NCI-H2081 (cell line): Measurements from ENCODE around the gene GREB1.

Source experiments
- DNase-seq, 2 experiments: peaks; one replicate each; lab custom pipeline; 2025; lab: John Stamatoyannopoulos, UW

Gene GREB1

DNA sequence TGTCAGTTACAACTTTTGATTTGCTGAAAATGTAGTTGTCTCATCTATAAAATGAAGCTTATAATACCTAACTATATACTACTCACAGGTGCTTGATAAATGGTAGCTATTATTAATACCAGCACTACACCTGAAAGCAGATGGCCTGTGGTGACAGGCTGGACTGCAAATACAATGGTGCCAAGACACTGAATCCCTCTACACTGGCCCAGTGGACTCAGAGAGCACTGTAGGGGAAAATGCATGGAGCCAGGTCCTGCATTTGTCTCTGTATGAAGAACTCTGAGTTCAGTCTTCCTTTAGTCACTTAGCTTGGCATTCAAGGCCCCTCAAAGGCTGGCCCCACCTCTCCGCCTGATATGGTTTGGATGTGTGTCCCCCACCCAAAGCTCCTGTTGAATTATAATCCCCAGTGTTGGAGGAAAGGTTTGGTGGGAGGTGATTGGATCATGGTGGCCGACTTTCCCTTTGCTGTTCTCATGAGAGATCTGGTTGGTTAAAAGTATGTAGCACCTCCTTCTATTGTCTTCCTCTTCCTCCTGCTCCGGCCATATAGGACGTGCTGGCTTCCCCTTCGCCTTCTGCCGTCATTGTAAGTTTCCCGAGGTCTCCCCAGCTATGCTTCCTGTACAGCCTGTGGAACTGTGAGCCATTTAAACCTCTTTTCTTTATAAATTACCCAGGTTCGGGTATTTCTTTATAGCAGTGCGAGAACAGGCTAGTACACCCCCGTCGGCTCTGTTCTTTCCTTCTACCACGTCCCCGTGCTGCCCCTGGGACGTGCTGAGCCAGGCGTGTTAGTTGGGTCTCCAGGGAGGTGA, 147.3 kb downstream of the GREB1 start:
- no peak for DNase-seq

DNA sequence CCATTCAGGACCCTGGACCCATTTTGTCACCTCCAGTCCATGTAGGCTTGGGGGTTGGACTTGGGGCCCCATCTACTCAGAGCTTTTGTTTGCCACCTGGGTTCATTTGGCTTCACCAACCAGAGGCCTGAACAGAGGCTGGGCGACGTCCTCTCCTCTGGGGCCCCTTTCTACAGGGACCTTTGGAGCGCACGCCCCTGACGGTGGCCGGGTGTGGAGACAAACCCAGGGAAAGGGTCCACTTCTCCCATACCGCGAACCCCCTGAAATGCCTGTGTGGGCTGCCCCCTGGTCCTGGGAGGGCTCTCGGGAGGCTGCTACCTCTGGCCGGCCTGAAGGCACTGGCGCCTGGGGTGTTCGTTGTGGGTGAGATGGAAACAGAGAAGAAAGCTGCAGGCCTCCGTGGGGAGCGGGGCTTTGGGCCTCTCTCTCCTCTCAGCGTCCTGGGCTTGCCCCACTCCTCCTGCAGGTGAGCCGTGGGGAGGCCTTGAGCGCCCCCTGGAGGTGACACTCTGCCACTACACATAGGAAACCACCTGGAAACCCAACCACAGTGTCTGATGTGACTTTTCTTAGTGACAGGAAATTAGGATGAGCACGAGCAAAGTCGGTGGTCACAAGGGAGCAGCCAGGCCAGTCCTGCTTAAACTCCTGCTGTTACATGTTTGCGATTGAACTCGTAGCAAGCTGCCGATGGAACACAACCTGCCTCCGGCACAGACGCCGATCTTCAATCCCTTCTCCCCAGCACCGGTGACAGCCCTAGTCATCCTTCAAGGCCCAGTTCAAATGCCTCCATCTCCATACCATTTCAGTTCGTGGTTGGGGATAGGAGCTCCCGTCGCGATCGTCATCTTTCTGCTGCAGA, 148.1 kb downstream of the GREB1 start:
- DNase-seq: peak; percentile 19 to 48

DNA sequence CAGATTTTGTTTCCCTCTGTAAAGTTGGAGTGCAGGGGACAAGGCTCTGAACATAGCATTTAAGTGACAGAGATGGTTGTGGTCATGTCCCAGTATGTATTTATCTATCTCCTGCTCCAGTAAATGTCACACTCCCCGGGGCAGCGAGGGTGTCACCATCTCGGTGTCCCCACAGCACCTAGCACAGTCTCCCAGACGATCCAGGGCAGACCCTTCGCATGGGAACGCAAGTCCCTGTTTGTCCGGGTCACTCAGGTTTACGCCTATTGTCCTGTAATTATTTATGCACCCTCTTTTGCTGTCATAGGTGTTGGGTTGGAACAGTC, 148.7 kb downstream of the GREB1 start:
- no peak for DNase-seq

DNA sequence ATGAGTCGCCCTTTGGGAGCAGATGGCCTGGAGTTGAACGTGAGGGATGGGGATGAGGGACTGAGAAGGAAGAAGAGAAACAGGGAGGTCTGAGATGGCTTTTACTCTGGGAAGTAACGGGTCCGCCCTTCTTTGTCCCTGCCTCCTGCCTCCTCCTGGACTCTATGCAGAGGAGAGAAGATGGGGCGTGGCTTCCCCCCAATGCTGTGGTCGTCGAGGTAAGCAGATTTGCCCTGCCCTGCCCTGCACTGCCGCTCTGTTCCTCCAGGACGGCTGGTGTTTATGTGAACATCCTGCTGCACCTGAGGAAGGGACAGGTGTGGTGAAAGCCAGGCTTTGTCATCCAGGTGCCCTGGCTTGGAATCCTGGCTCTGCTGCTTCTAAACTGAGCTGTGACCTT, 149.6 kb downstream of the GREB1 start:
- DNase-seq: no peak

DNA sequence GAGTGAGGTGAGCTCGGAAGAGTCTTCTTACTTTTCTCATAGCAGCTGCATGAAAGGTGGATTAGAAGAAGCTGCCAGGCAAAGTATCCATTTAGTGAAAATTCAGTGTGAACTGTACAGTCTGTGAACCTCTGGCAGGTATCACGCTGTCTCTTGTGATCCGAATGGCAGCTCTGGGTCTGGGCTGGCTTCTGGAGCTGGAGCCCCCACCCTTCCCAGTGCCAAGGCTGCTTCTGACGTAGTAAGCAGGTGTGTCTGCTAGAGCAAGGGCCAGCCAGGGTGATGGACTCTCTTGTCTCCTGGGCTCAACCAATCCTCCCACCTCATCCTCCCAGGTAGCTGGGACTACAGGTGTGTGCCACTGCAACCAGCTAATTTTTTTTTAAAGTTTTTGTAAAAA, 150.1 kb downstream of the GREB1 start:
- DNase-seq: no peak

DNA sequence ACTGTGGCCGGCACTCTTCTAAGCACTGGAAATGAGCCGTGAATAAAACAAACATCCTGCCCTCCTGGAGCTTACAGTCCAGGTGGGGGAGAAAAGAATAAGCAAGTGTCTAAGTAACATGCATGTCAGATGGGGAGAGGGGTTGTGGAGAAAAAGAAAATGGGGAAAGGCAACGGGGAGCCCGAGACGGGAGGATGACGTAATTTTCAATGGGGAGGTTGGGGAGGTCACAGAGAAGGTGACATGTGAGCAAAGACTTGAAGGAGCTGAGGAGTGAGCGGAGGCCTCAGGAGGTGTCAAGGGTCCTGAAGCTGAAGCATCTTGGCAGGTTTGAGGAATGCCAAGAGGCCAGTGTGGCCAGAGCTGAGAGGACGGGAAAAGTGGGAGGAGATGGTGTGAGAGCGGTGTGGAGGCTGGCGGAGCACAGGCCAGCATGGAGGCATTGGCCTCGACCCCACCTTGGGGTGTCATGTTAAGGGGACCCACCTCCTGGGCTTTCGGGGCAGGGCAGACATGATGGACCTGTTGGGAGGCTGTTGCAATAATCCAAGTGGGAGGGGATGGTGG, 151.1 kb downstream of the GREB1 start:
- DNase-seq: no peak

DNA sequence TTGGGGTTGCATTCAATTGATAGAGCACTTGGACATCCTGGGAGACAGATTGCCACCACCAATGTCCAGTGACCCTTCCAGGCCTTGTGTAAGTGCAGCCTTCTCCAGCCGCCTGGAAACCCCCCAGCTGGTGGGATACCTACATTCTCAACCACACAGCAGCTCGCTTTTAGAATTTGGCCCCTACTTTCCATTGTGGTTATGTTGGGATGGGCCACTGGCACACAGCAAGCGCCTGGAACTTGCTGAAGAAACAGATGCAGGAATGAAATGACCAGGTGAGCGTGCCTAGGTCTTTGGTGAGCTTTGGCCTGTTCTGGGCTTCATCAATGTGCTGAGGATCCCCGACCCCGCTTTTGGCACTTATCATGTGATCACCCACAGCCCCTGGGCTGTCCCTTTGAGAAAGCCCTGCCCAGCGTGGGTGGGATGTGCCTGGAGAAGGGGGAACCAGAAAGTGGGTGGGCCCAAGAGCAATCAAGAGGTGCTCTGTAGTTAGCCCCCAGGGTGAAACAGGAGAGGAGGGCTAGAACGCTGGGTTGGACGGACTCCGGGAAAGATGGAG, 152.1 kb downstream of the GREB1 start:
- DNase-seq: no peak

DNA sequence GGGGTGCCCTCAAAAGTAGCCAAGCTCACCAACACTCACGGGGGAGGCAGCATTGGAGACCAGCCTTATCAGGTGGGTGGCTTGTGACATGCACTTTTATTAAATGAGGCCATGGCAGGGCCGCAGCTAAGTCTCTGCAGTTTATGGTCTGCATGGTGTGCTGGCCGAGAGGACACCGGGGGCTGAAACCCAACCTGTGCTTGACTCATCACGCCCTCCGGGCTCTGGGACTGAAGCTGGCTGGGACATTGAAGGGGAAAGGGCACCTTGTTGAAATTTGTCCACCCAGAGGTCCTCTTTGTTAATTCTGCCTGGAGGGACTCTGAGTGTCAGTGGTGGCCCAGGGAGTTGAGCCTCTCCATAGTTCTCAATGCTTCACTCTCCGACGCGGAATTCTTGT, 153.9 kb downstream of the GREB1 start:
- no peak for DNase-seq

DNA sequence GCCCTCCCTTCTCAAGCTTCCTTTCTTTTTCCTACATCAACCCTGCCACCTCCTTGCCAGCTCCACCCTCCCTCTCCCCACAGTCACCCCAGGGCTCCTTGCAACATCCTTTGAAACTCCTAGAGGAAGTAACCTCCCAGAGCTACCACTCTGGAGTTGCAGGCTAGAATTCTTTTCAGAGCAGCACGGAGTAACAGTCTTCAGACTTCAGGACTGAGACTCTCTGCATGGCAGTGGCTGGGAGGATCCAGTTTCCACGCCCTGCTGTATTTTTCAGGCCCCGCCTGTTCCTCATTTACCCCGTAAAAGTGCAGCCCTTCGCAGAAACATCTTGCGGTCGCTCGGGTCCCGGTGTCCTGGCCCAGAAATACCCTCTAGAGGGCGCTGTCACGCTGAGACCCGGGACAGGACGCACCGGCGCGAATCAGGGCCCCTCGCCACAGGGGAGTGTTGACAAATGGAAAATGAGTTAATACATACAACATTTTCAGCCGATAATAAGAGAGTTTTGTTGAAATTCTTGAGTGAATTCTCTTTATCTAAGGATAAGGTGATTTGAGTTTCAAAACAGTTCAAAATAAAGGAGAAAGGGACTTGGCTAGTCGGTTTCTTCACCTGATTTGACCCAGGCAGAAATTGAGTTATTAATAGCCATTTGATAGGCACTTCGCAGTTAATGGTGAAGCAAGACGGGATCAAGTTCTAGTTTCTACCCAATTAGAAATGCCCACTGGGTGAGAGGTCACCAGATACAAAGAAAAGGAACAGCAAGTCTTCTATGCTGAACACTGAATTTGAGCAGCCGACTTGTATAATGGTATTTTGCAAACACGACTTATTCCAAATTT, 154.6 kb downstream of the GREB1 start:
- peak; percentile 61 to 71 for DNase-seq

DNA sequence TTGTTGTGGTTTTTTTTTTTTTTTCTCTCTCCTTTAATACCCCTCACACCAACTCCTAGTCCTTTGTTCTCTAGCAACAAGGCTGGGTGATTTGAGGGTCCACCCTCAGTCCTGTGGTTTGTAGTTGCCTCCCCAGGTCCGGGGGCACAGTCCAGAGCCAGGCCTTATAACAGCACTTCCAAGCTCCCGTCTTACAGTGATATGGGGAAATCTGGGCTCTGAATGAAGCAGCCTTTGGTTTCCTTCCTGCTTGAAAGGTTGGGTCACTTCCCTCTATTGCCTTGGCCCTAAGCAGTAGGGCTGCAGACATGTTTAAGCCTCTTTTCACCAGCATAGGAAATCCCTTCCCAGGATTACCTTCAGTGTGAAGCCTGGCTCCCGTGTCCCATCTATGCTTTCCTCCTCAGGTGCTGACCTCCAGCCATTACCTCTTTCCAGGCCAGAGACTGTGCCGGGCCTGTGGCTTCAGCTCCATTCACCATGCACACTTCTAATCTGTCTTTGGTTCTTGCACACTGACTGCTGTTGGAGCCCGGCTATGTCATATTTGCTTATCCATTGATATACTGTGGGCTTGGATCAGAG, 157.3 kb downstream of the GREB1 start:
- DNase-seq: no peak
